Neural cell (in vitro differentiated cells): ENCODE data around the gene RSU1.

Experiments used
- CTCF ChIP-seq: fragments of 450-650 bp; IDR thresholded peaks from 2 replicates; pipeline ENCODE4 v1.5.1; 2014; ENCODE audit warnings: antibody characterized with exemption, mild to moderate bottlenecking, moderate library complexity; ENCODE audit not compliant: poor library complexity, severe bottlenecking
- EZH2 ChIP-seq: fragments of 200-600, 300-800 bp; shearing (Covaris generic), sonication (generic); IDR thresholded peaks from 2 replicates; pipeline ENCODE4 v1.6.1; 2014; ENCODE audit warnings: antibody characterized with exemption, low read length, borderline replicate concordance, mild to moderate bottlenecking; ENCODE audit not compliant: insufficient read depth, poor library complexity, severe bottlenecking
- POLR2AphosphoS5 ChIP-seq: IDR thresholded peaks from 2 replicates; pipeline ENCODE4 v1.6.1; 2012
- RAD21 ChIP-seq: fragments of 450-650 bp; conservative IDR thresholded peaks from 2 replicates; pipeline ENCODE4 v1.6.1; 2014; ENCODE audit warnings: antibody characterized with exemption, mild to moderate bottlenecking, moderate library complexity

DNA sequence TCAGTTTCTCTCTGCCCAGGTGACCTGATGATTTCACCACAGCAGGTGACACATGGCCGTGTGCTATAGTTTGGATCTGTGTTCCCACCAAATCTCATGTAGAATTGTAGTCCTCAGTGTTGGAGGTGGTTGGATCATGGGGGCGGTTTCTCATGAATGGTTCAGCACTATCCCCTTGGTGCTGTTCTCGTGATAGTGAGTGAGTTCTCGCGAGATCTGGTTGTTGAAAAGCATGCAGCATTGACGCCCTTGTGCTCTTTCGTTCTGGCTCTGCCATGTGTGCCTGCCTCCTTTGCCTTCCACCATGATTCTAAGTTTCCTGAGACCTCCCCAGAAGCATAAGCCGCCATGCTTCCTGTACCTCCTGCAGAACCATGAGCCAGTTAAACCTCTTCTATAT lies 210.3 kb downstream of the RSU1 start:
- no peak for TF ChIP-seq CTCF
- TF ChIP-seq RAD21: no peak
- TF ChIP-seq EZH2: no peak
- TF ChIP-seq POLR2AphosphoS5: no peak
